Measurements from ENCODE around the gene PHB1.
"Not testable (repeated sequence)": the region's sequence is repeated elsewhere in the genome, so short reads cannot be mapped to it uniquely, and the experiment has no call there.

The PHB1 gene

DNA sequence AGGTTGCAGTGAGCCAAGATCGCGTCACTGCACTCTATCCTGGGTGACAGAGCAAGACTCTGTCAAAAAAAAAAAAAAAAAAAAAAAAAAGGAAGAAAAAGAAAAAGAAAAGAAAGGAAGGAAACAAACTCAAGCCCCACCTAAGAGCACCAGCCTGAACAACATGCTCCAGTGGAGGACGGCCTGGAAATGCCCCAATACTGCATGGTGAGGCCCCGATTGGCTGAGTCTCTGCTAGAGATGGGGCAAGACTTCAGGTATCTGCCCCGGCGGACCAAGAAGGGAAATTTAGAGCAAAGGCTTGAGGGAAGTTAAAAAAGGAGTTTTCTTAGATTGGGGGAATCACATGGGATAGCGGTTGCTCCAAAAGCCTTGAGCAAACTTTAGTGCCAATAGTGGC, 42.3 kb downstream of the PHB1 start:
- DNase-seq: no peak

DNA sequence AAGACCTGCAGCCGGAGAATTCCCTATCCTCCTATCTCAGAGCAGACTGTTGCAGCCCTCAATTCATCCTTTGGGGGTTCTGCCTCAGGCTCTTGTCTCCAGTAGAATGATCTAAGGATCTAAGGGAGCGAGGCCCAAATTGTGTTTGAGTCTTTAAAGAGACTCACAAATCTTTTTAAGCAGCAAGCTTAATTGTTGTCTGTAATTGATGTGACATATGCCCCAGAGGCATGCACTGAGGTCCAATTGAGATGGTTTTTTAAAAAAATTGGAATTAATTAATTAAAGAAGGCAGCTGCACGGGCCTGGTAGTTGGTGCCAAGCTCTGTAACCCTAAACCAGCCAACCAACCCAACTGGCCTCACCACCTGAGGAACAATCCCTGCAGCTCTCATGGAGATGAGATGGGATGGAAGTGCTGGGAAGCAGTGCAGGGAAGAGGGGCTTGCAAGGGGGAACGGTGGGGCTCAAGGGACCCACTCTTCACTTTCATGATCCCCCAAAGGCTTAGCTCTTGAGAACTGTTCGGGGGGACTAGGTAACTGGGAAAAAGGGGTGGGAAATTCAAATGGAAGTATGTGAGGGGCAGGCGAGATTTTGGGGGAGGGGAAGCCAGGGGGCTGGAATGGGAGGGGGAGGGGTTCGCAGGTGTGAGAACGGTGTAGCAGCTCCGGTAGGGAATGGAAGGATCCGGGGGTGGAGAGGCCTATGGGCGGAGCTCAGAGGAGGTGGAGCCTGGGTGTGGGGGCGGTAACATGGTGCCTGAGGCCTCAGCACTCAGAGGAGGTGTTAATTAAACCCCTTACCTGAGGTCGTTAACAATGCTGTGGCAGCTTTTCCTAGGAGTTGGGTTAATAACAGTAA, 43.5 kb downstream of the PHB1 start:
- no peak for DNase-seq

DNA sequence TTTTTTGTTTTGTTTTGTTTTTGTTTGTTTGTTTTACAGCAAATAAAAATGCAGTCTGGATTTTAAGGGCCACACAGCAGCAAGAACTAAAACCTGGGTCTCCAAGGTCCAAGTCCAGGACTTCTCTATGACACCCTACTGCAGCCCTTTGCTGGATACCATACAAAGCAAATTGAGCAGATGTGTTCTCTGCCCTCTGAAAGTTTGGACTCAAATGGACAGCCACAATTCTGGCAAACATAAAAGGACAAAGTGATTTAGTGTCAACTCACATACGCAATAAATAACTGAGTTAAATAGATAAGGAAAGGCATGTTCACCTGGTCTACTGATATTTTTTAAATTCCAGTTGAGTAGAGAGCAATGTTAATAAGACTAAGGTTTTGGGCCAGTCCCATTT, 44.9 kb downstream of the PHB1 start:
- no peak for DNase-seq

DNA sequence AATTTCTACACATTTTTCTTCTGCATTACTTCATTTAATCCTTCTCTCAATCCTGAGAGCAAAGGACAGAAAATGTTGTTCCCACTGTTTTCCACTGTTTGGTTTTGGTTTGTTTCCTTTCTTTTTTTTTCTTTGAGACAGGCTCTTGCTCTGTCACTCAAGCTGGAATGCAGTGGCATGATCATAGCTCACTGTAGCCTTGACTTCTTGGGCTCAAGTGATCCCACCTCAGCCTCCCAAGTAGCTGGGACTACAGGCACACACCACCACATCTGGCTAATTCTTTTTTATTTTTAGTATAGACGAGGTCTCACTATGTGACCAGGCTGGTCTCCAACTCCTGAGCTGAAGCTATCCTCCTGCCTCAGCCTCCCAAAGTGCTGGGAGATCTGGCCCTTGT, 45.6 kb downstream of the PHB1 start:
- no peak for DNase-seq

DNA sequence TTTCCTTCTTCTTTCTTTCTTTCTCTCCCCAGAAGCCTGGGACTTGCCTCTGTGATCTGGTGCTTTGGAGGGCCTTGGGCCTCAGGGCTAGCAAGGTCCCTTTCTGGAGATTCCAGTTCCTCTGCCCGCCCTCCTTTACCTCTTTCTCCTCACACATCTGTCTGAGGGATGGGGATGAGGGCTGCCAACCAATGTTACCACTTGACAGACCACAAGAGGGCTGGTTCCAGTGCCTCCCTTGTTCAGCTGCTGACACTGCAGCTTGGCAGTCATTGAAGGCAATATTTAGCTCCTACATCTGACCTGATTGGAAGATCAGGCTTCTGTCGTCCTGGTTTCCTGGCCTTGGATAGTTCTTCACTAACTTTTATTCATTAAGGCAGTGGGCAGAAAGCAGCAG, 49.0 kb downstream of the PHB1 start:
- DNase-seq: no peak

DNA sequence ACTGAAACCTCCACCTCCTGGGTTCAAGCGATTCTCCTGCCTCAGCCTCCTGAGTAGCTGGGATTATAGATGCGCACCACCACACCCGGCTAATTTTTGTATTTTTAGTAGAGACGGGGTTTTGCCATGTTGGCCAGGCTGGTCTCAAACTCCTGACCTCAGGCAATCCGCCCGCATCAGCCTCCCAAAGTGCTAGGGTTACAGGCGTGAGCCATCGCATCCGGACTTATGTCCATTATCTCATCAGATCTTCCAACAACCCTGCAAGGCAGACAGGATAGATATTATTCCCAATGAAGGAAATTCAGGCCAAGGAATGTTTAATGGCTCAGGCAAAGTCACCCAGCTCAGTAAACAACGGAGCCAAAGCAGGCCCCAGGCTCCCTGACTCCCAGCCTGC, 49.6 kb downstream of the PHB1 start:
- not testable (repeated sequence) for DNase-seq

DNA sequence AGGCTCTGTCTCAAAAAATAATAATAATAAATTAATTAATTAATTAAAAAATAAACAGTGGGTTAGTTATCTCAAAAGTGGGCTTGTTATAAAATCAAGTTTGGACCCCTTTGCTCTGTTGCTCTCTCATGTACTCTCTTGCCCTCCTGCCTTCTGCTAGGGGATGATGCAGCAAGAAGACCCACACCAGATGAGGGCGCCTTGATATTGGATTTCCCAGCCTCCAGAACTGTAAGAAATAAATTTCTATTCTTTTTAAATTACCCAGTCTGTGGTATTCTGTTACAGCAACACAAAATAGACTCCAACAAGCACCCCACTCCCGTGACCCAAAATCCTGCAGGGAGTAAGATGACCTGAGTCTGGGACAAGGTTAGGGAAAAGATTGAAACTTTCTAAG, 50.6 kb downstream of the PHB1 start:
- DNase-seq: no peak

DNA sequence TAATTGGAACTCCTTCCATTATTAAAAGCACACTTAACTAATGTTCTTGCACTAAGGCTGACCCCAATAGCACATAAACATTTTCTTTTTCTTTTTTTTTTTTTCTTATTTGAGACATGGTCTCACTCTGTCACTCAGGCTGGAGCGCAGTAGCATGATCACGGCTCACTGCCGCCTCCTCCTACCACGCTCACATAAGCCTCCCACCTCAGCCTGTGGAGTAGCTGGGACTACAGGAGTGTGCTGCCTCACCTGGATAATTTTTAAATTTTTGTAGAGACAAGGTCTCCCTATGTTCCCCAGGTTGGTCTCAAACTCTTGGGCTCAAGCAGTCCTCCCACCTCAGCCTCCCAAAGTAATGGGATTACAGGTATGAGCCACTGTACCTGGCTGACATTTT, 51.4 kb downstream of the PHB1 start:
- DNase-seq: no peak

DNA sequence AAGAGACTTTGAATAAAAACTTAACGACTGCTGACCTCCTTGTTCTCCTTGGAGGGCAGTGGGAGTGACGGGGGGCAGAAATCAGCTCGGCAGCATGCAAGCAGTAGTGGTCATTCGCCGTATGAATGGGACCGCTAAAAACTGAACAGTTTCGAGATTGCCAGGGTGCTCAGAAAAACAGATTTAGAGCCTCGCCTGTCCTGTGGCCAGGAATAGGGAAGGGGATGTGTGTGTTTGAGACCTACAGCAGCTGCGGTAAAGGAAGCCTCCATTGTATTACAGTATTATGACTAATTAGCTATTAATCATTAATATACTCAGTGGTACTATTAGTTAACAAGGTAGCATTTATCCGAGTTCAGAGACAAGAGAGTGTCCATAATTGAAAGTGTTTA, 52.0 kb downstream of the PHB1 start:
- no peak for DNase-seq

DNA sequence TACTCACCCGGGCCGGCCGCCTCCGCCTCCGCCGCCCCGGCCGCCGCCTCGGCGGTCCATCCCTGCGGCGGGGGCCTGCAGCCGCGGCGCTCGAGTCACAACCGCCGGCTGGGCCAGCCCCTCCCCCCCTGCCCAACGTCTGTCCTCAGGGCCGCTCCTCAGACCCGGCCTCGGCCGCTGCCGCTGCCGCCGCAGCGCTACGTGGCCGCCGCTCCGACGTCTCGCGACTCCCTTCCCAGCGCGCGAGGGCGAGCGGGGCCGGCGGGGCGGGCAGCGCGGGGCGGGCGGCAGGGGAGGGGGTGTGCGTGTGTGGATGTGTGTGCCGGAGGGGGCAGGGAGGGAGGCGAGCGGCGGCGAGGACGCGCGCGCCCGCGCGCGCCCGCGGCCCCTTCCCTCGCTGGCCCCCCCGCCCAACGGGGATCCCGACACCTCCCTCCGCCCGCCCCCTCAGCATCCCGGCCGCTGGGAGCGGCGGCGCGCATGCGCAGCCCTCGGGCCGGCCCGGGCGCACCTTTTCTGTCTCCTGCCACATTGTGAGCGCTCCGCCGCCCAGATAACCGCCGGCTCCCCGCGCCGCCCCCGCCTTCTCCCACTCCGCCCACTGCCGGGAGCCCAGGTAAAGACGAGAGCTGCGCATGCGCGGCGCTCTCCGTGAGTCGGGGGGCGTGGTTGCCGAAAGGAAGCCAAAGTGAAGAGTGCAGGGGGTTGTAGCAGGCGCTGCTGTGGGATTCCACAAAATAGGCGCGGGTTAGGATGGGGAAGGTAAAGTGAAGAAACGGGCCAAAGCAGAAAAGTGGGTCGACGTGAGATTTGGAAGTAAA, 52.6 kb downstream of the PHB1 start, which contains the start of gene ZNF652:
ZNF652 (minus strand) TSS at position 349 of the 821 bp plus-strand sequence. CDS start 44,525 bp downstream, outside the sequence.
- DNase-seq: peak; percentile 82

DNA sequence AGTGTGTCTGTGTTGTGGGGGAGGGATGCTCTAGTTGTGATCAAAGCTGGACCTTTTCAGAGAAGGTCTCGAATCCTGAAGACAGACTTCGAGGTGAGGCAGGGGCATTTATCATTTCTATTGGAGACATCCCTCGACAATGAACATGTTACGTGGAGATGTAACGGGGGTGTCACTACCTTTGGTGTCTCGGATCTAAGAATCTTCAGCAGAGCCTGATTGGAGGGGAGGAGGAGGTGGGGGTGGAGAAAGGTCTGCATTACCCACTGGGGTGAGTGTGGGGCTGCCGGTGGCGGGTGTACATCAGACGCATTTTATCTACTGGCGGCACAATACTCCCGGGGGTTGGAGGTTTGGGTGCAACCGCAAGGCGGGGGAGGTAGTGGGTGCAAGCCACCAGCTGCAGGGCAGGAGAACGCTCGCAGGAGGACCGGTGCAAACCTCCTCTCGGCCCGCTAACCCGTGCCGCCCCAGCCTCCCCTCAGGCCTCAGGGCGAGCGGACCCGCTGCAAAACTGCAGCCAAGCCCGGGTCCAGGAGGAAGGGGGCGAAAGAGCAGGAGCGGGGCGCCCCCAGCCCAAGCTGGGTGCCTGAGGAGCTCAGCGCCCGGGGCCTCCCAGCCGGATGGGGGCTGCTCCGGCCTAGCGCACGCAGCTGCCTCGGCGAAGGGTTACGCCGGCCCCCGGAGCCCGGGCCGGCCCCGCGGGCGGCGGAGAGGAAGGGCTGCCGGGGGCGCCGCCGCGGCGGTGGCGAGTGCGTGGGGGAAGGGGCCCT, 53.4 kb downstream of the PHB1 start:
- peak; percentile 21 for DNase-seq

DNA sequence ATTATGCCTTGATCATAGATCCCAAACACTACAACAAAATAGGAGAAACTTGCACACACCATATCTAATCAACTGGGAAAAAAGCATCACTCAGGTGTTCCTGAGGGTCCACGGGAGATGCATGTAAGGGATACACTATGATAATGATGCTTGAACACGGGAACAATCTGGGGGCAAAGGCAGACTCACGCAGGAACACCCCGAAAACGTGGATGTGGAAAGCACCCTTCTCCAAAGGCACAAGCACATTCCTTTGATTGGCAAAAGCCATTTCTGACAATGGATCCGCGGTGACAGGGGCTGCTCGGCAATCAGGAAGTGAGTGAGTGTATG, 53.9 kb downstream of the PHB1 start:
- peak; percentile 23 for DNase-seq

DNA sequence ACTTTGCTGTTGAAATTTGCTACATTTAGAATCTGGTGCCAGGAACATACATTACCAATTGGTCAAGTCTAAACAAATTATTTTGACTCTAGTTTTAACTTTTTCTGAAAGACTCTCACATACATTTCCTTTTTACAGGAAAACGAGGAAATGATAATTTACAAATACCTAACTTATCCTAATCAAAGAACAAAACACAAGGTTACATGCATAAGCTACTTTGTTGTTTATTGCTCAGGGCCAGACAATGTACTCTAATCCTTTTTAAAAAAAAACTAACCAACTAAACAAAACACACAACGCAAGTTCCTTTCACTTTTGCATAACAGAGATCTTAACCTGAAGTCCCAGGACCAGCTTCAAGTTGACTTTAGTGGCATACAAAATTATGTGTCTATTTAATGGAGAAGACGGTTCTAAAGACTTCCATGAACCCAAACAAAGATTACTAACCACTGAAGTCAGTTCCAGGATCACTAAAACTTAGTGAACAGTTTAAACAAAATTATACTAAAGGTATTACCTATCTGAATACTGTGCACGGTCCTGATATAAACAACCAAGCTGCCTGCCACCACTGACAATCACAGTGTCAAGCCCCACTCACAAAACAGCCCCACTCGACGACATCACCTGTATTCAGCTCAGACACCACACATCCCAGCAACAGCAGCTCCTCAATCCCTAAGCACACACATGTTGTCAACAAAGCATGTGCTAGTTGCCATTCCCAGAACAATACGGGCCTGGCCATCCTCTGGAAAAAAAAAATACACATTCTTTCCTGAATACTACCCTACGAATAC, 54.5 kb downstream of the PHB1 start:
- no peak for DNase-seq

DNA sequence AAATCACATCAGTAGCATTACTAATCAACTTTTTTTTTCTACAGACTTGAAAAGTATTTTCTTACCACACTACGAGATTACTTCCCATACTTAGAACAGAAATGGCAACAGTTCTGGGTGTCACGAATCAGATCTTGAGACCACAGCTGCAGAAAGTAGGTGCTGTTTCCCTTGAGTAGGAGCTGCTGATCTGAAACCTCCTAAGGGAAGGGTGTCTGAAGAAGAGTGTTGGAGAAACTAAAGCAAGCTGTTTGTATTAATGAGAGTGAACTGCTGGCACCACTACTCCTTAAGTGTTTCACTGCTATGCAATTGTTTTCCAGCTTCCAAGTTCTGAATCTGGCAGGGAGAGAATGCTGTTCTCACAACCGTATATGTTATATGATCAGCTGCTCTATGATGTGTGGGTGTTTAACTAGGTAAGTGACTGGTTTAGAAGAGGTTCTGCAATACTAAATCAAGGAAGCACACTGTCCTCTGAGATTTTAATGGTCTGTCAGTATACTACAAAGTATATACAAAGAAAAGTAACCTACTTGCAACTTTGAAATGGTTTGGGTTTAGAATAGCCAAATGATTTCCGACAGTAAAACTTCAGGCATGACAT, 55.9 kb downstream of the PHB1 start:
- DNase-seq: no peak

DNA sequence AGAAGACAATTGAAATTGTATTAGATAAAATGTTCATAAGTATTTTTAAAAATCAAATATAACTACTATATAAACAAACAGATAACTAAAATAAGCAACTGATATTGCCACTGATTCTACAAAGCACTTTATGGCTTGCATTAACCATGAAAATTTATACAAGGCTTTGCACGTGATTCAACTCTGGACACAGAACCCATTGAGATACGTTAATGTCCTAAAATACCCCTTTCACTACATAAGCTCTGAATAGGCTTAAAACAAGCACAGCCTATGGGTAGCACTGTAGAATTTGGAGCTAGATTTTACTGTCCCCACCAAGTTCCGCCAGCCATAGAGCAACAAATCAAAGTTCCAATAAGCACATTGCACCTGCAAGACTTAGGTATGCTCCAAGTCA, 57.2 kb downstream of the PHB1 start:
- no peak for DNase-seq

DNA sequence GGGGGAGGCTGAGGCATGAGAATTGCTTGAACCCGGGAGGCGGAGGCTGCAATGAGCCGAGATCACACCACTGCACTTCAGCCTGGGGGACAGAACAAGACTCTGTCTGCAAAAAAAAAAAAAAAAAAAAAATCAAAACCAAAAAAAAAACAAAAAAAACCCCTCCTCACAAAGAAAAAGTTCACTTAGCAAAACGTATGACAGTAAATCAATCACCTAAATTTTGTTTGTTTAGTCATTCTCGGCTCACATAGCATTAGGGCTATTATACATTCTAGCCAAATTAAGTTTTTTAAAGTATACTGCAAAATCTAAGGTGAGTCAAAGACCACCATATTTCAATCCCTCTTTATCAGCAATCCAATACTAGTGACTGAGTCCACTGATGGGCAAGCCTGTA, 58.4 kb downstream of the PHB1 start:
- DNase-seq: no peak
